Activated CD4-positive, alpha-beta T cell treated with anti-CD3 and anti-CD28 coated beads for 48 hours (primary cell): Measurements from ENCODE around the gene CDIPT.
"Not testable (repeated sequence)": the region's sequence is repeated elsewhere in the genome, so short reads cannot be mapped to it uniquely, and the experiment has no call there.

Source experiments
- DNase-seq: peaks from one replicate; pipeline ENCODE4 v3.0.0-alpha.2; 2020

The CDIPT gene

DNA sequence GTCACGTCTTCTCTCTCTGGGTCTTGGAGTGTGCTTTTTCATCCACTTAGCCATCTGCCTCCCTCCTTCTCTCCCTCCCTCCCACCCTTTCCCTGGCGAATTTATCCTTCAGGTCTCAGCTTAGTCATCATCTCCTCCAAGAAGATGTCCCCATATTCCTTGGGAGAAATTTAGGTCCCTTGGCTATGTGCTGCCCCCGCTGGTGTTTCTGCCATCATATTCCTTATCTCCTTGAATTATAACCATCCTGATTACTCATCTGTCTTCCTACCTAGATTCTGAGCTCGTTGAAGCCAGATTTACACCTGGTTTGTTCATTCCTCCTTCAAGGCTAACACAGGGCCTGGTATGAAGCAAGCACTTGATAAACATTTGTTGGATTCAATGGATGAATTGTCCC, 31.3 kb upstream of the CDIPT start:
- no peak for DNase-seq

- no peak for DNase-seq
Measured at GRCh38 chr16:29893553-29893952, 30.5 kb upstream of the CDIPT start.

DNA sequence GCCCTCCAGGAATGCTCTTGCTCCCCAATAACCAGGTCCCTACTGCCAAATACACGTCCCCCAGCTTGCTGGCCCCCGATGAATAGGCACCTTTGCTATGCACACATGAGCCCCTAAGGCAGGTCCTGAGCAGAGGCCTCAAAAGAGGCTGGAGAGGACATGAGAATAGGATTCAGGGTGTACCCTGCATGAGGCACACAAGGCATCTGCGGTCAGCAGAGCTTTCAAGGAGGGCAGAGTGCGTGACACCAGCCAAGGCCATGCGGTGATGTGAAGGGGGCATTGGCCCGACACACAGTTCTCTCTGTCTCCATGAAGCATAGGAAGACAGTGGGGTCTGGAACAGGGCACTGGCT, 29.4 kb upstream of the CDIPT start:
- DNase-seq: no peak

DNA sequence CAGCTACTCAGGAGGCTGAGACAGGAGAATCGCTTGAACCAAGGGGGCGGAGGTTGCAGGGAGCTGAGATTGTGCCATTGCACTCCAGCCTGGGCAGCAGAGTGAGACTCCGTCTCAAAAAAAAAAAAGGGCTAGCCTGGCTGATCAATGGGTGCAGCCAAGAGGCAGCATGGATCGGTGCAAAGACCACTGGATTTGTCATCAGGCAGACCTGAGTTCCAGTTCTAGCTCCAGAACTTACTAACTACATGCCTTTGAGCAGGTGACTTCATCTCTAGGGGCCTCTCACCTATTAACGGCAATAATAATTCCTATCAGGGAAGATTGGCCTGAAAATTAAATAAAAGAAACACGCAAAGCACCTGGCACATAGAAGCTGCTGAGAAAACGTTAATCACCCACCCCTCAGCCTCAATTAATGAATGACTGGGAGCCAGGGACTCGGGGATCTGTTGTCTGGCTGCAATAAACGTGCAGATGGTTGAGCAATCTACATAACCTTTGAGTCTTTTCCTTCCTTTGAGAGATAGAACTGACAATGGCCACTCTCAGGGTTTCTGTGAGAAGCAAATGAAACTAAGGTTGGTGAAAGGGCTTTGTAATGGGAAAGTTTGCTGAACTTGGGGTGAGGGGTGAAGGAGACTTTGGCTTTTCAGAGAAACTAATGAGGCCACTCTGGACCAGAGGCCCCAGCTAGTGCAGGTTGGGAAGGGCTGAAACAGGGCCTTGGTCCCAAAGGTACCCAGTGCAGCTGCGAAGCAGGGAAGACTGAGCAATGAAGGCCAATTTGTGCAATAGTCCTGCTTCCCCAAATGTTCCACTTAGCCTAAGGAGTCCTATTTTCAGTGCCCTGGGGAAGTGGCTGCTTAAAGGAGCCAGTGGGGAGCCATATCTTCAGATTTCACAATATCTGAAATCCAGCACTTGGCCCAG, 28.8 kb upstream of the CDIPT start:
- no peak for DNase-seq

- DNase-seq: not testable (repeated sequence)
Measured at GRCh38 chr16:29889372-29889771, 26.3 kb upstream of the CDIPT start.

DNA sequence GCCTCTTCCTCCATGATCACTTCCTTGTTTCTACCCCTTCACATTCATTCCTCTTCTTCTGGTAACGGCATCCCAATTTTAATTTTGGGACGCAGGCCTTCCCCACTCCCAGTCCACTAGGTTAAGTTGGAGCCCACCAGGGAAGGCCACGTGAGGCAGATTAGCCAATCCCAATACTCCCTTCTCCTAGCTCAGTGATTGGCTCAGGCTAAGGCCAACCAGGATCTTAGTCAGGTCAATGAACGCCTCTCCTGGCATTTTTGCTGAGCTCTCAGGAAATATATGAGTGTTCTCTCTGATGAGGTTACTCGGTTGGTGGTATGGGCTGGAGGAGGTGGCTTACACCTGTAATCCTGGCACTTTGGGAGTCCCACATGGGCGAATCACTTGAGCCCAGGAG, 21.0 kb upstream of the CDIPT start:
- DNase-seq: no peak

GRCh38 chr16:29881050-29881449, 18.0 kb upstream of the CDIPT start:
- DNase-seq: no peak

GRCh38 chr16:29878172-29878571, 15.1 kb upstream of the CDIPT start:
- no peak for DNase-seq

DNA sequence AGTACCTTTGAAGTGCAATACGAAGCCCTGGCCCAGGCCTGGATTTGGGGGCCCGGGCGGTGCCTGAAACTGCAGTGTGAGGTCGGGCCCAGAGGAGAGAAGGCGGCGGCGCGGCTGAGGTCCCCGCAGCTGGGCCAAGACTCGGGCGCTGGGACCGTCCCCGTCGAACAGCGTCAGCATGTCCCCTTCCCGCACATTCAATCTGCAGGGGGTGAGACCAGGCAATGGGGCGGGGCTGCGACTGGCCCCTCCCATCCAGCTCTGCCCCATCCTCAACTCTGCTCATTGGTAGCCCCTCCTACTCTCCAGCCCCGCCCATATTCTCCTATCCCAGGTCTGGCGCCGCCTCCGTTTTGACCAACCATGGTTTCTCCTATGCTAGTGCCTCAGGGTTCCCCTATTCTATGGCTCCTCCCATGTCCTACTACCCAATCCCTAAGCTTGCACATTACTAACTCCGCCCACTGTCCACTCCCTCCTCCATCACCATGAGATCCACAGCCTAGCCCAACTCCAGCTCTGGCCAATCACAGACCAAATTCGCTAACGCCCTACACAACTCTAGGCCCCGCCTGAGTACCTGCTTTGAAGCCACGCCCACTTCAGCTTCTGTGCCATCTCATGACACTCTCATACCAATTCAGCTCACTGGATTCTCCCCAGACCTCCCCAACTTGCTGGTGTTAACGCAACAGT, 14.4 kb upstream of the CDIPT start:
- peak; percentile 89 for DNase-seq

DNA sequence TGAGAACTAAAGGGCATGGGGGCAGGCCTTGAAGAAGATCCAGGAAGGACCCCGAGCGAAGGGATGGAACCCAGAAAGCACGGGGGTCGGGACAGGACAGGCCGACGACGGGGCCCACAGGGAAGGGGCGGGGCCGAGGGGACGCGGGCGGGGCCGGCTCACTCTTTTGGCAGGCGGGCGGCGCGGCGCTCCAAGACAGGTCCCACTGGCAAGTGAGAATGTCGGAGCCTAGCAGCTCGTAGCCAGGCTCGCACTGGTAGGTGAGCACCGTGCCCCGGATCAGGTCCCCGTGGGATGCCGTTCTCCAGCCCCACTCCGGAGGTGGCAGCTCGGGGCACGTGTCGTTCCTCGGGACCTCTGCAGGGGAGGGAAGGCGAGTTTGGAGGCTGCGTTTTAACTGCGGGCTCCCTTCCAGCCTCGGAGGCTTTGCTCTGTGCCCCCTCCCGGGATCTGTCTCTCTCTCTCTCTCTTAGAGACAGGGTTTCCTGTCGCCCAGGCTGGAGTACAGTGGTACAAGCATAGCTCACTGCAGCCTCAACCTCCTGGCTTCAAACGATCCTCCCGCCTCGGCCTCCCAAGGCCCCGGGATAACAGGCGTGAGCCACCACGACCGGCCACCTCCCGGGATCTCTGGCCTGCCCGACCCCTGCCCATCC, 13.7 kb upstream of the CDIPT start:
- DNase-seq: peak; percentile 54

GRCh38 chr16:29876217-29876593, 13.2 kb upstream of the CDIPT start:
- DNase-seq: no peak

DNA sequence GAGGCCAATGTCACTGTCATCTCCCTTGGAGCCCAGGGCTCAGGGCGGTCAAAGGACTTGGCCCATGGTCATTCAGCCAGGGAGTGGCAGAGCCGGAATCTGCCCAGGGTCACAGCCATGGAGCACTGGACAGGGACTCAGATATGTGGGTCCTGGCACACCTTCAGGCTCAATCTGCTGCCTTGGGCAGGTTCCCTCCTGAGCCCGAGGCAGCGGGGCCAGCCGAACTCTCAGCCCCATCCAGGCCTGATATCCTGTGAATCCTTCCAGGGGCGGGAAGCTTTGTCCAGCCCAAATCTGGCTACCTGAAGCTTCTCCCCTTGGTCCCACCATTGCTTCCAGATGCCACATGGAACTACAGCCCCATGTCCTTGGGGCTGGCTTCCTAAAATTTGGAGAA, 12.2 kb upstream of the CDIPT start:
- DNase-seq: no peak

DNA sequence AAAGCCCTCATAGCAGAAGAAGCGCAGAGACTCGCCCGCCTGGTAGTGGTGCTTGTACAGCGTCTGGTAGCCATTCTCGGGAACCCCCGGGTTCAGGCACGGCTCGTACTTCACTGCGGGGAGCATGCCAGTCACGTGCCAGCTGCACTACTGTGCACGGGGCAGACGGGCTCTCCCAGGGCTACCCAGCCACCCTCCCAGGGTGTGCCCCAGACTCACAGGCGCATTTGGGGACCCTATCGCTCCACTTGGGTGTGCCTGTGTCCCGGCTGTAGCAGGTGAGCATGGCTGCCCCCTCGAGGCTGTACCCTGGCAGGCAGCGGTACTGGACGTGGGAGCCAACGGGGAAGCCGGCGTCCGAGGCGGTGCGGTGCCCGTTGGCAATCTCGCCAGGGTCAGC, 10.3 kb upstream of the CDIPT start:
- no peak for DNase-seq

GRCh38 chr16:29871822-29872546, 9.0 kb upstream of the CDIPT start:
- DNase-seq: no peak

GRCh38 chr16:29869067-29869466, 6.0 kb upstream of the CDIPT start:
- not testable (repeated sequence) for DNase-seq

DNA sequence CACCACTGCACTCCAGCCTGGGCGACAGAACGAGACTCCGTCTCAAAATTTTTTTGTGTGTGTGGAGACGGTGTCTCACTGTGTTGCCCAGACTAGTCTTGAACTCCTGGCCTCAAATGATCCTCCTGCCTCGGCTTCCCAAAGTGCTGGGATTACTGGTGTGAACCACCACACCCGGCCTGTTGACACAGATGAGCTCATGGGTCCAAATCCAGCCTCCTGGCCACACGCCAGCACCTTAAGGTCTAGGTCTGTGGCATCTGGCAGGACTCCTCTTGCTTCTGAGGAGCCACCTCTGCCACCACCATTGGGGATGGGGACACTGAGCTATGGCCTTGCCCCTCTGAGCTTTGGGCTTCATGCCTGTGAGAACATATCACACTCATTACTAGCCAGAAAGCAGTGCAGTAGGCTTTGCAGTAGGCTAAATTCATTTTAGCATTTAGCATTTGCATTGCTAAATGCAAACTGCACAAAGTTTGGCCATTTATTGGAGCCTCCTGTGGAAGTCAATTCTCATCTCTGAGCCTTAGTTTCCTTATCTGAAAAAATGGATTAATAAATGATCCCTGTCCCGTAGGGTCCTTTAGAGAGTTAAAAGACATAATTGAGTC, 5.5 kb upstream of the CDIPT start:
- DNase-seq: no peak

- no peak for DNase-seq
Measured at GRCh38 chr16:29864205-29864604, 1.2 kb upstream of the CDIPT start.

- DNase-seq: no peak
Measured at GRCh38 chr16:29863669-29863984, 601 bp upstream of the CDIPT start.

DNA sequence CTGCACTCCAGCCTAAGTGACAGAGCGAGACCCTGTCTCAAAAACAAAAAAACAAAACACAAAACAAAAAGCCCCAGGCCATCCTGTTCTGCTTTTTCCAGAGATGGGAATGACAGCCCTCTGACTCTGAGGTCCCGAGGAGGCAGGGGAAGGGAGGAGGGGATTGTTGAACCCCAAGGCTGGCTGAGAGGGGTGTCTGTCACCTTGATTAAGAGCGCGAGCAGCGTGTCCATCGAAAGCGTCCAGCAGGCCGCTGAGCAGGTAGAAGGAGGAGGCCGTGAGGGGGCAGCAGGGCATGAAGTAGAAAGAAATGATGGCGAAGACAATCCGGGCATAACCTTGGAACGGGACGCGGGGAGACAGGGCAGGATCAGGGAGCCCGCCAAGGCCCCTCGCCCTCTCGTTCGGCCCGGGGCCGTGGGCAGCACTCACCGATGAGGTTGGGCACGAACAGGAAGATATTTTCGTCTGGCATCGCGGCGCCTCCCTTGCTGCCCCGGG, 593 bp downstream of the CDIPT start:
- DNase-seq: no peak

GRCh38 chr16:29860218-29860617, 2.8 kb downstream of the CDIPT start:
- DNase-seq: no peak

- DNase-seq: no peak
Measured at GRCh38 chr16:29858974-29859373, 4.1 kb downstream of the CDIPT start.

DNA sequence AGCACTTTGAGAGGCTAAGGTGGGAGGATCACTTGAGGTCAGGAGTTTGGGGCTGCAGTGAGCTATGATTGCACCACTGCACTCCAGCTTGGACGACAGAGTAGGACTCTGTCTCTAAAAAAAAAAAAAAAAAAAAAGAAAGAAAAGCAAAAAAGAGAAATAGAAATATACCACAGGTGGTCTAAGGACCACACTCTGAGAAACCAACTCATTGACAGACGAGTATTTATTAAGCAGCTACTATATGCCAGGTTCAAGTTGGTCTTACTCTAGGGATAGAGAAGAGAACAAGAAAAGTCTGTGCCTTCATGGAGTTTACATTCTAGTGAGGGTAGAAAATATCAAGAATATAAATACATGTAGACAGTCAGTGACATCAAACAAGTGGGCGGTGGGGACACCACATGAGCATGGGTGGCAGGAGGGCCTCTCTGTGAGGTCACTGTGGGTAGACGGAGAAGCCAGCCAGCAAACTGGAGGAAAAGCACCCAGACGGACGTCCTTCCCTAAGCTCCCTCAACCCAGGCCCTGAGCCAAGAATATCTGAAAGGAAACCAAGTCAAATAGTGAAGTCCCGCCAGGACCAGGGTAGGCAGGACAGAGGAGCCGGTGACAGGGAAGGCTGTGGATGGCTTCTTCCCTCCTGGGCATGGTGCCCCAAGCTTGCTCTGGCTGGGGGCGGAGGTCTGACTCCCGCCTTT, 4.7 kb downstream of the CDIPT start:
- no peak for DNase-seq
